ENCODE results near the gene BCKDK.

The BCKDK gene

GRCh38 chr16:31108035-31108793 lies at the start of gene BCKDK:
Gene BCKDK (plus strand): TSS chr16:31108386. CDS start chr16:31109224, 838 bp downstream.
- peak; percentile 55 for DNase-seq (ENCODE audit: low read depth)

GRCh38 chr16:31061126-31061812 lies 46.9 kb upstream of the BCKDK start:
- DNase-seq (ENCODE audit: low read depth) = no peak

- DNase-seq (ENCODE audit: low read depth) = no peak
Observed at GRCh38 chr16:31061813-31062440, 46.3 kb upstream of the BCKDK start.

GRCh38 chr16:31063495-31063842 lies 44.7 kb upstream of the BCKDK start:
- DNase-seq (ENCODE audit: low read depth) = no peak

- peak; percentile 10 for DNase-seq (ENCODE audit: low read depth)
Observed at GRCh38 chr16:31063843-31064611, 44.2 kb upstream of the BCKDK start.

GRCh38 chr16:31064882-31065461 lies 43.2 kb upstream of the BCKDK start:
- no peak for DNase-seq (ENCODE audit: low read depth)

- no peak for DNase-seq (ENCODE audit: low read depth)
Observed at GRCh38 chr16:31067342-31067741, 40.8 kb upstream of the BCKDK start.

- no peak for DNase-seq (ENCODE audit: low read depth)
Observed at GRCh38 chr16:31071861-31072260, 36.3 kb upstream of the BCKDK start.

GRCh38 chr16:31072540-31073141 lies 35.5 kb upstream of the BCKDK start:
- peak; percentile 17 for DNase-seq (ENCODE audit: low read depth)

GRCh38 chr16:31073142-31073969 lies 34.8 kb upstream of the BCKDK start:
- DNase-seq (ENCODE audit: low read depth) = peak; percentile 79

GRCh38 chr16:31073970-31074813 lies 34.0 kb upstream of the BCKDK start, which contains the start of the genes ZNF646 and ZNF668:
Gene ZNF646 (plus strand): TSS chr16:31074422. CDS start chr16:31076325, 1,903 bp downstream.
Gene ZNF668 (minus strand): TSS chr16:31074240. CDS start chr16:31064459, 9,781 bp downstream.
- peak; percentile 93 for DNase-seq (ENCODE audit: low read depth)

GRCh38 chr16:31074814-31075183 lies 33.4 kb upstream of the BCKDK start:
- DNase-seq (ENCODE audit: low read depth) = no peak

GRCh38 chr16:31076319-31076718 lies 31.9 kb upstream of the BCKDK start:
- DNase-seq (ENCODE audit: low read depth) = no peak

- no peak for DNase-seq (ENCODE audit: low read depth)
Observed at GRCh38 chr16:31077024-31077423, 31.2 kb upstream of the BCKDK start.

GRCh38 chr16:31077592-31078396 lies 30.4 kb upstream of the BCKDK start:
- no peak for DNase-seq (ENCODE audit: low read depth)

- no peak for DNase-seq (ENCODE audit: low read depth)
Observed at GRCh38 chr16:31078597-31079341, 29.4 kb upstream of the BCKDK start.

- no peak for DNase-seq (ENCODE audit: low read depth)
Observed at GRCh38 chr16:31079342-31079944, 28.7 kb upstream of the BCKDK start.
